Stimulated activated CD8-positive, alpha-beta memory T cell treated with anti-CD3 and anti-CD28 coated beads, Interleukin-12 subunit alpha, Interleukin-12 subunit beta, amount 100 ng/mL, for 1 hour (primary cell): ENCODE data around the gene KRTAP9-9.
"Not testable (repeated sequence)": the region's sequence is repeated elsewhere in the genome, so short reads cannot be mapped to it uniquely, and the experiment has no call there.

ENCODE experiments used
- DNase-seq: peaks from one replicate; pipeline ENCODE4 v3.0.0-alpha.2; 2020; ENCODE audit warnings: low read depth

Gene KRTAP9-9

DNA sequence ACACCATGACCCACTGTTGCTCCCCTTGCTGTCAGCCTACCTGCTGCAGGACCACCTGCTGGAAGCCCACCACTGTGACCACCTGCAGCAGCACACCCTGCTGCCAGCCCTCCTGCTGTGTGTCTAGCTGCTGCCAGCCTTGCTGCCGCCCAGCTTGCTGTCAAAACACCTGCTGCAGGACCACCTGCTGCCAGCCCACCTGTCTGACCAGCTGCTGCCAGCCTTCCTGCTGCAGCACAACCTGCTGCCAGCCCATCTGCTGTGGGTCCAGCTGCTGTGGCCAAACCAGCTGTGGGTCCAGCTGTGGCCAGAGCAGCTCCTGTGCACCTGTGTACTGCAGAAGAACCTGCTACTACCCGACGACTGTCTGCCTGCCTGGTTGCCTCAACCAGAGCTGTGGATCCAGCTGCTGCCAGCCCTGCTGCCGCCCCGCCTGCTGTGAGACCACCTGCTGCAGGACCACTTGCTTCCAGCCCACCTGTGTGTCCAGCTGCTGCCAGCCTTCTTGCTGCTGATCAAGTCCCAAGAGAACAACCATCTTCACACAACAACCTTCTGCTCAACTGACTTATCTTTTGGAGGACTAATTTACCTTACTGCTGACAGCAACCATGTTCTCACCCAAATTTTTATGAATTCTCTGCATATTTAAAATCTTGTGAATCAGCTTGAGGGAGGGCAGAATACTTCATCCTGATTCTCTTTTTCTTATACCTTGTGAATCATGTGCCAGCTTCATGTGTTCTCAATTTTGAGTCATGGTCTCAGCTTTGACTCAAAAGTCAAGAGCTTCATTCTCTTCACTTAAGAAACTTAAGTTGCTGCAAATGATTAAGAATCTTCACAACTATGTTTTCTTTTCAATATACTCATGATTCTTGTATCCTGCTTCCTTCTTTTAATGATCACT, at the start of gene KRTAP9-9:
Gene KRTAP9-9, plus strand, starts transcription at position 4 of the 910 bp plus-strand sequence.
- not testable (repeated sequence) for DNase-seq

DNA sequence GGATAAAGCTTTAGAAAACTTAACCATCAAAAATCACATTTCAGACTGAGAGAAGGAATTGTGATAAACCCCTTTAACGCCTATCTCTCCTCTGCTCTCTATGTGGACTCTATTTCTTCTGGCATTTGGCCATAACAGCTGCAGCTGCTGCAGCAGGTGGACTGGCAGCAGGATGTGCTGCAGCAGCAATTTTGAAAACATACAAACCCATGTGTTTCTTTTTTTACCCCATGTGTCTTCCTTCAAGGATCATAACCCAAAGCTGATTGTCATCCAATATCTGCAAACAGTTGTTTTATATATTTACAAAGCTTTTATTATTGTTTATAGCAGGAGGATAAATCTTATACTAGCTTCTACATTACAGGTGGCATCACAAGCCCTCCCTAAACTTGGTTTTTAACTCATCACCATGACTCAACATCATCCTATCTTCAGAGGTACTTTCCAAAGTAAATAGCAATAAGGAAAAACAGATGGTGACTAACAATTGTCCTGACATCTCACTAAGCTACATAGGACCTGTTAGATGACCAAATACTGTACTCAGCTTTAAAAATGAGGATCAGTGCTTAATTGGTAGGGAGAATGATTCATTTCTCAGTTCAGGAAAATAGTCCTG, 43.2 kb upstream of the KRTAP9-9 start:
- no peak for DNase-seq

DNA sequence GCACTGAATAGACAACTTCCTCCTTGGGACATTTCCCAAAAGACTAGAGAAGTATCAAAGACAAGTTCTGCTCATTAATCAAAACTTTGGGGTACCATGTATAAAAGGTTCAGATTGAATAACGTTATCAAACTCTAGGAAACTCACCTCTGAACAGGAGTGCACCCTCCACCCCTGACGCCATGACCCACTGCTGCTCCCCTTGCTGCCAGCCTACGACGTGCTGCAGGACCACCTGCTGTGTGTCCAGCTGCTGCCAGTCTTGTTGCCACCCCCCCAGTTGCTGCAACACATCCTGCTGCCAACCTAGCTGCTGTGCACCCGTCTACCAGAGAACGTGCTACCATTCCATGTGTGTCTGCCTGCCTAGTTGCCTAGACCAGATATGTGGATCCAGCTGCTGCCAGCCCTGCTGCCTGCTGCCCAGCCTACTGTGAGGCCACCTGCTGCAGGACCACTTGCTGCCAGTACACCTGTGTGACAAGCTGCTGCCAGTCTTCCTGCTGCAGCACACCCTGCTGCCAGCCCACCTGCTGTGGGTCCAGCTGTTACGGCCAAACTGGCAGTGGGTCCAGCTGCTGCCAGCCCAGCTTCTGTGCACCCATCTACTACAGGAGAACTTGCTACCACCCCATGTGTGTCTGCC, 42.5 kb upstream of the KRTAP9-9 start:
- no peak for DNase-seq

DNA sequence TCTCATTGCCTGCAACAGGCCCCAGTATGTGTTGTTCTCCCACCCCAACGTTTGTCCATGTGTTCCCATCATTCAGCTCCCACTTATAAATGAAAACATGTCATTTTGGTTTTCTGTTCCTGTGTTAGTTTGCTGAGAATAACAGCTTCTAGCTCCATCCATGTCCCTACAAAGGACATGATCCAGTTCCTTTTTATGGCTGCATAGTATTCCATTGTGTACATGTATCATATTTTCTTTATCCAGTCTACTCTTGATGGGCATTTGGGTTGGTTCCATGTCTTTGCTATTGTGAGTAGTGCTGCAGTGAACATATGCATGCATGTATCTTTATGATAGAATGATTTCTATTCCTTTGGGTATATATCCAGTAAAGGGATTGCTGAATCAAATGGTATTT, 39.5 kb upstream of the KRTAP9-9 start:
- DNase-seq = no peak

DNA sequence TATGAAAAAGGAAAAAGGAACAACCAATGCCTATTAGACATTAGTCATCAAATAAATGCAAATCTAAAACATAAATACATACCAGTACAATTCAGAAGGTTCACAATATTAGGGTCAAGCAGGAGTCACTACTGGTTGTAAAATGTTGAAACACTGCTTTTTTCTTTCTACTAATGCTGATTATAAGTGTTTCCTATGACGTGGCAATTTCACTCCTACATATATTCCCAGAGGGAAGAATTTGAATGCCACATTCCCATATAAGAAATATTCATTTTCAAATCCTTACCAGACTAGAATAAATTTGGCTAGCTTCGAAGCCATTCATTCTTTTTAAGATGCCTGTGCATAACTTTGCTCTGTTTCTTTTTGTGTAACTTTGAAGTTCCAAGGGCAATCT, 31.4 kb upstream of the KRTAP9-9 start:
- DNase-seq = no peak

DNA sequence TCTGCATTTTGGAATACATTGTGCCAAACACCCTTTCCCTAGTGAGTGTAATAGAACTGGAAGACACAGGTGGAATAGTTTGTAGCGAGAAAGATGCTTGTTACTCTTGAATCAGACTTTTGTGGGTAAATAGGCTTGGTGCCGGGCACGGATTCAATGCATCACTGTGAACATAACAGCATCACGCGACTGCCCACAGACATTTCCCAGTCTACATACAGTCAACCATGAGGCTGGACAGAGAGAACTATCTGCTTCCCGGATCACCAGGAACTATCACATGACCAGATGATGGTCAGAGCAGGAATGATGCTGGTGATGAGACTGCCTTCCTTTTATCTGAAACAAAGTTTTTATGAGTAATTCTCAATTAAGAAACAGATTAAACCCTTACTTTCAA, 29.1 kb upstream of the KRTAP9-9 start:
- DNase-seq = no peak

DNA sequence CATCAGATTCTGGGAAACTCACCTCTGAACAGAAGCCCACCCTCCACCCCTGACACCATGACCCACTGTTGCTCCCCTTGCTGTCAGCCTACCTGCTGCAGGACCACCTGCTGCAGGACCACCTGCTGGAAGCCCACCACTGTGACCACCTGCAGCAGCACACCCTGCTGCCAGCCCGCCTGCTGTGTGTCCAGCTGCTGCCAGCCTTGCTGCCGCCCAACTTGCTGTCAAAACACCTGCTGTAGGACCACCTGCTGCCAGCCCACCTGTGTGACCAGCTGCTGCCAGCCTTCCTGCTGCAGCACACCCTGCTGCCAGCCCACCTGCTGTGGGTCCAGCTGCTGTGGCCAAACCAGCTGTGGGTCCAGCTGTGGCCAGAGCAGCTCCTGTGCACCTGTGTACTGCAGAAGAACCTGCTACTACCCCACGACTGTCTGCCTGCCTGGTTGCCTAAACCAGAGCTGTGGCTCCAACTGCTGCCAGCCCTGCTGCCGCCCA, 28.5 kb upstream of the KRTAP9-9 start, which contains the start of gene KRTAP9-2:
Gene KRTAP9-2, plus strand, starts transcription at position 51 of the 498 bp plus-strand sequence. Its CDS starts 7 bp downstream, at position 58.
- not testable (repeated sequence) for DNase-seq

DNA sequence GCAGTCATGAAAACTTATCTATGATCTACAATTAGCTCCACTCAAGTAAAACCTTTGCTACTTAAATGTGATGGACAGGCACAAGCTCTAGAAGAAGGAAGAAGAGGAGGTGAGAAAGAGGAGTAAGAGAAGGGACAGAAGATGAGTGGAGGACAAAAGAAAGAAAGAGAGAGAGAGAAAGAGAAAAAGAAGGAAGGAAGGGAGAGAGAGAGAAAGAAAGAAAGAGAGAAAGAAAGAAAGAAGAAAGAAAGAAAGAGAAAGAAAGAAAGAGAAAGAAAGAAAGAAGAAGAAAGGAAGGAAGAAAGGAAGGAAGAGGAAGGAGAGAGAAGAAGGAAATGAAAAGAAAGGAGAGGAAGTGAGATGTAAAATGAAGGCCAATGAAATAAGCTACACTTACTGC, 25.1 kb upstream of the KRTAP9-9 start:
- no peak for DNase-seq

DNA sequence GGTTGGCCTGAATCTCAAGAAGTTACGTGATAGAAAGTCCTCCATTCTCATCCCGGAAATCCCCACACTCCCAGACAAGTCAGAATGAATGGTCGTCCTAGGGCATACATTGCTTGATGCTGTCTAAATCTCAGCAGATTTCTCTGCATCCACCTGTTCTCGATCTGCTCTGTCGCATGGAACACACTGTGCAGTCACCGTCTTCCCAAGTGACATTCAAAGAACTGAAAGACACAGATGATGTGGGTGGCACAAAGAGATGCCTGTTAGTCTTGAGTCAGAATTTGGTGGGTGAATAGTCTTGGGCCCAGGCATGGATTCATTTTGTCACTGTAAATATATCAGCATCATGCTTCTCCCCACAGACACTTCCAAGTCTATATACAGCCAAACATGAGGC, 23.5 kb upstream of the KRTAP9-9 start:
- DNase-seq = no peak

DNA sequence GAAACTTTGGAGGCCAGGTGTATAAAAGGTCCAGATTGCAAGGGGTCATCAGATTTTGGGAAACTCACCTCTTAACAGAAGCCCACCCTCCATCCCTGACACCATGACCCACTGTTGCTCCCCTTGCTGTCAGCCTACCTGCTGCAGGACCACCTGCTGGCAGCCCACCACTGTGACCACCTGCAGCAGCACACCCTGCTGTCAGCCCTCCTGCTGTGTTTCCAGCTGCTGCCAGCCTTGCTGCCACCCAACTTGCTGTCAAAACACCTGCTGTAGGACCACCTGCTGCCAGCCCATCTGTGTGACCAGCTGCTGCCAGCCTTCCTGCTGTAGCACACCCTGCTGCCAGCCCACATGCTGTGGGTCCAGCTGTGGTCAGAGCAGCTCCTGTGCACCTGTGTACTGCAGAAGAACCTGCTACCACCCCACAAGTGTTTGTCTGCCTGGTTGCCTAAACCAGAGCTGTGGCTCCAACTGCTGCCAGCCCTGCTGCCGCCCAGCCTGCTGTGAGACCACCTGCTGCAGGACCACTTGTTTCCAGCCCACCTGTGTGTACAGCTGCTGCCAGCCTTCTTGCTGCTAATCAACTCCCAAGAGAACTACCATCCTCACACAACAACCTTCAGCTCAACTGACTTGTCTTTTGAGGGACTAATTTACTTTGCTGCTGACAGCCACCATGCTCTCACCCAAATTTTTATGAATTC, 22.6 kb upstream of the KRTAP9-9 start, which contains the start of gene KRTAP9-3:
Gene KRTAP9-3, plus strand, starts transcription at position 51 of the 707 bp plus-strand sequence. Its CDS starts 53 bp downstream, at position 104.
- not testable (repeated sequence) for DNase-seq

DNA sequence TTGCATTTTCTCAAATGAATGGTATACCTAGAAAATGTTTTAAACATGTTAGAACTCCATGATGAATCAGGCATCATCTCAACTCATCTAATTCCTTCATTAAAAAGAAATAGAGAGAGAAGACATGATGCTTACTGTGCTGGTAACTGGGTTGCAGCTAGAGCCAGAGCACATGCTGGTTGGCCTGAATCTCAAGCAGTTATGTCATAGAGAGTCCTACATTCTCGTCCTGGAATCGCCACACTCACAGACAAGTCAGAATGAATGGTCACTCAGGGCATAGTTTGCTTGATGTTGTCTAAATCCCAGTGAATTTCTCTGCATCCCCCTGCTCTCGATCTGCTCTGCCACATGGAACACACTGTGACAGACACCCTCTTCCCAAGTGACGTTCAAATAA, 18.1 kb upstream of the KRTAP9-9 start:
- DNase-seq = not testable (repeated sequence)

DNA sequence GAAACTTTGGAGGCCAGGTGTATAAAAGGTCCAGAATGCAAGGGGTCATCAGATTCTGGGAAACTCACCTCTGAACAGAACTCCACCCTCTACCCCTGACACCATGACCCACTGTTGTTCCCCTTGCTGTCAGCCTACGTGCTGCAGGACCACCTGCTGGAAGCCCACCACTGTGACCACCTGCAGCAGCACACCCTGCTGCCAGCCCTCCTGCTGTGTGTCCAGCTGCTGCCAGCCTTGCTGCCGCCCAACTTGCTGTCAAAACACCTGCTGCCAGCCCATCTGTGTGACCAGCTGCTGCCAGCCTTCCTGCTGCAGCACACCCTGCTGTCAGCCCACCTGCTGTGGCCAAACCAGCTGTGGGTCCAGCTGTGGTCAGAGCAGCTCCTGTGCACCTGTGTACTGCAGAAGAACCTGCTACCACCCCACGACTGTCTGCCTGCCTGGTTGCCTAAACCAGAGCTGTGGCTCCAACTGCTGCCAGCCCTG, 17.2 kb upstream of the KRTAP9-9 start, which contains the start of gene KRTAP9-8:
Gene KRTAP9-8, plus strand, starts transcription at position 51 of the 489 bp plus-strand sequence. Its CDS starts 53 bp downstream, at position 104.
- DNase-seq = not testable (repeated sequence)

DNA sequence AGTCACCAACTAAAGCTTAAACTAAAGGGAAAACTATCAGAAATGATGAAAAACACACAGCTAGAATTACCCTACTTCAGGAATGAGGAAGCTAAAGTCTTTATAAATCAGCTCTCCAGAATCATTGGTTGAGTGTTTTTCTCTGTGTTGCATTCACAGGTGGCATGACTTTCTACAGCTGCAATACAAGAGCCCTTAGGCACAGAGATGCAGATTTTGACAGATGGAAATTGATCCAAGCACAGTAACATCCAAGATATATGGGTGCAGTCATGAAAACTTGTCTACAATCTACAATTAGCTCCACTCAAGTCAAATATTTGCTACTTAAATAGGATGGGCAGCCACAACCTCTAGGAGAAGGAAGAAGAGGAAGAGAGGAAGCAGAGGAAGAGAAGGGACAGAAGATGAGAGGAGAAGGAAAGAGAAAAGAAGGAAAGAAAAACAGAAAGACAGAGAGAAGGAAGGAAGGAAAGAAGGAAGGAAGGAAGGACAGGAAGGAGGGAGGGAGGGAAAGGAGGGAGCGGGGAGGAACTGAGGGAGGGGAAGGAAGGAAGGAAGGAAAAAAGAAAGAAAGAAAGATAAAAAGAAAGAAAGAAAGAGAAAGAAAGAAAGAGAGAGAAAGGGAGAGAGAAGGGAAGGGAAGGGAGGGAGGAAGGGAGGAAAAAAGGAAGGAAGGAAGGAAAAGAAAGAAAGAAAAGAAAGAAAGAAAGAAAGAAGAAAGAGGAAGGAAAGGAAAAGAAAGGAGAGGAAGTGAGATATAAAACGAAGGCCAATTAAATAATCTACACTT, 8.0 kb upstream of the KRTAP9-9 start:
- not testable (repeated sequence) for DNase-seq

DNA sequence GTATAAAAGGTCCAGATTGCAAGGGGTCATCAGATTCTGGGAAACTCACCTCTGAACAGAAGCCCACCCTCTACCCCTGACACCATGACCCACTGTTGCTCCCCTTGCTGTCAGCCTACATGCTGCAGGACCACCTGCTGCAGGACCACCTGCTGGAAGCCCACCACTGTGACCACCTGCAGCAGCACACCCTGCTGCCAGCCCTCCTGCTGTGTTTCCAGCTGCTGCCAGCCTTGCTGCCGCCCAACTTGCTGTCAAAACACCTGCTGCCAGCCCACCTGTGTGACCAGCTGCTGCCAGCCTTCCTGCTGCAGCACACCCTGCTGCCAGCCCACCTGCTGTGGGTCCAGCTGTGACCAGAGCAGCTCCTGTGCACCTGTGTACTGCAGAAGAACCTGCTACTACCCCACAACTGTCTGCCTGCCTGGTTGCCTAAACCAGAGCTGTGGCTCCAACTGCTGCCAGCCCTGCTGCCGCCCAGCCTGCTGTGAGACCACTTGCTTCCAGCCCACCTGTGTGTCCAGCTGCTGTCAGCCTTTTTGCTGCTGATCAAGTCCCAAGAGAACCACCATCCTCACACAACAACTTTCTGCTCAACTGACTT, 5.4 kb upstream of the KRTAP9-9 start, which contains the start of gene KRTAP9-4:
Gene KRTAP9-4, plus strand, starts transcription at position 51 of the 604 bp plus-strand sequence. Its CDS starts 34 bp downstream, at position 85.
- not testable (repeated sequence) for DNase-seq

DNA sequence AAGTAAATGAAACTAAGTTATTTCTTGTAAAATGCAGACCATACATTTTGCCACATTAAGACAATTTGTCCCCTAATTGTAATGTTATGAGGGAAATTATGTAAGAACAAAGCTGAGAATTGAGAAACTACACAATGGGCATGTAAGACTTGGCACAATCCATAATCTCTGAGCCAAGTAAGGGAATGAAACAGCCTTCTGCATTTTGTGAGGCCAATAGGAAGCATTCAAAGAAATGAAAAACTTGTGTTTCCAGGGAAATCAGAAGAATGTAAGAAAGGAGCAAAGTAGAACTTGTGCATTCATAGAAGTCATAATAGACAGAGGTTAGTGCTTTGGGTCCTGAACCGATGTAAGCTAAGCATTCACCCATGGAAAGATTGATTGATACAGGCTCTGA, 3.9 kb upstream of the KRTAP9-9 start:
- no peak for DNase-seq

DNA sequence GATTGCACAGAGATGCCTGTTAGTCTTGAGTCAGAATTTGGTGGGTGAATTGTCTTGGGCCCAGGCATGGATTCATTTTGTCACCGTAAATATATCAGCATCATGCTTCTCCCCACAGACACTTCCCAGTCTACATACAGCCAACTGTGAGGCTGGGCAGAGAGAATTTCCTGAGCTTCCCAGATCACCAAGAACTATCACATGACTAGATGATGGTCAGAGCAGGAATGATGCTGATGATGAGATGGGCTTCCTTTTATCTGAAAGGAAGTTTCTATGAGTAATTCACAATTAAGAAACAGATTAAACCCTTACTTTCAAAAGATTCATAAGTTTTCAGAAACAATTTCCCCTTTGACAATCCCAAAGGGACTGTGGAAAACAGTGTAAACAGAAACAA, 323 bp upstream of the KRTAP9-9 start:
- no peak for DNase-seq

DNA sequence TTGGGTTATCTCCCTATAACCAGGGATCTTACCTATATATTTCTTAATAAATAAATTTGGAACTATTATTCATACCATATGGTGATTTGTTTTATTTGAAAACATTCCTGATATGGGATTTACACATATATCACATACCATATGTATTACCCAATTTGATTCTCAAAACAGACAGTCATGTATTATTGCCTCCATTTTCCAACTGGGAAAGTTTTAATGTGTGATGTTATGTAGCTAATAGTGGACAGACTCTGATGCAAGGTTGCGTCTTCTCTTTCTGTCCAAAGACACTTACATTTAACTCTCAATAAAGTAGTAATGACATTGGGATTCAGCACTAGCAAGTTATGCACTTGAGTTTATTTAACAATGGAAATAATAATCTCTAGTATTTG, 1.1 kb downstream of the KRTAP9-9 start:
- no peak for DNase-seq

DNA sequence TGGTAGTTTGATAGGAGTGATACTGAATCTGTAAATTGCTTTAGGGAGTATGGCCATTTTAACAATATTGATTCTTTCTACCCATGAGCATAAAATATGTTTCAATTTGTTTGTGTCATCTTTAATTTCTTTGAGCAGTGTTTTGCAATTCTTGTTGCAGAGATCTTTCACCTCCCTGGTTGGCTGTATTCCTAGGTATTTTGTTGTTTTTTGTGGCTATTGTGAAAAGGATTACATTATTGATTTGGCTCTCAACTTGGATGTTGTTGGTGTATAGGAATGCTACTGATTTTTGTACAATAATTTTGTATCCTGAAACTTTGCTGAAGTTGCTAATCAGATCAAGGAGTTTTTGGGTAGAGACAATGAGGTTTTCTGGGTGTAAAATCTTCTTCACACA, 3.2 kb downstream of the KRTAP9-9 start:
- no peak for DNase-seq

DNA sequence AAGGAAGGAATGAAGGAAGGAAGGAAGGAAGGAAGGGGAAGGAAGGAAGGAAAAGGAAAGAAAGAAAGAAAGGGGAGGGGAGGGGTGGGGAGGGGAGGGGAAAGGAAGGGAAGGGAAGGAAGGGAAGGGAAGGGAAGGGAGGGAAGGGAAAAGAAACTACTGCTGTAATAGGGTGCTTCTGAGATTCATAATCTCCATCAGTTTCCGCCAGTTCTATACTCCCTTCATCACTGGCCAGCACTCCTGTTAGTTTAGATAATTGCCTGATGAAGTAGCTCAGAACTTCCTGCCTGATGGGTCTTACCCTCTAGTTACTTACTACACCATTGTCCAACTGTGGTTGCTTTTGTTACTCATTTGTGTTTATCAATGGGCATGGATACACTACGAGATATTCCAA, 8.0 kb downstream of the KRTAP9-9 start:
- no peak for DNase-seq

DNA sequence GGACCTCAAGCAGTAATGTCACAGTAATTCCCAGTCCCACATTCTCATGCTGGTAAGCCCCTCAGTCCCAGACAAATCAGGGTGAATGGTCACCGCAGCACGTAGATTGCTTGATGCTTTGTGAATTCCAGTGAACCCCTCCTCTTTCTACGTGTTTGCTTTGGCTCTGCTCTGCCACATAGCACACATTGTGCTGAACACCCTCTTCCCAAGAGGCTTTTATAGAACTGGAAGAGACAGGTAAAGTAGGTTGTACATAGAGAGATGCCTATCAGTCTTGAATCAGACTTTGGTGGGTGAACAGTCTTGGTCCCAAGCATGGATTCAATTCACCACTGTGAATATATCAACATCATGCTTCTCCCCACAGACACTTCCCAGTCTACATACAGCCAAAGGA, 9.4 kb downstream of the KRTAP9-9 start:
- no peak for DNase-seq
